H1 (cell line): ENCODE results near the gene CPD. TPM values are rescaled to one million over a fixed set of nuclear protein-coding genes. Genes with fewer than 3 reads are reported as not detected.

ENCODE experiments used
- CTCF ChIA-PET: fragments of 300-600 bp; sonication (Branson Sonifier 250); formaldehyde crosslinking; loops from one replicate; lab custom pipeline; 2021; ENCODE audit not compliant: partially characterized antibody; lab: Charles Lee
- POLR2A ChIA-PET: fragments of 300-600 bp; sonication (Branson Sonifier 250); formaldehyde crosslinking; loops from one replicate; lab custom pipeline; 2021; ENCODE audit warnings: inconsistent platforms; ENCODE audit not compliant: partially characterized antibody; lab: Charles Lee
- DNase-seq, 2 experiments: peaks; one replicate each; pipeline versions ENCODE4 v3.0.0 to v3.0.0-alpha.2; 2010 to 2022; ENCODE audit warnings: low spot score in 2 of 2, low read depth in 1 of 2, mixed read lengths in 1 of 2
- FAIRE-seq: peaks from 2 replicates; lab custom pipeline; 2011; peaks lifted over from hg19 to GRCh38; lab: Jason Lieb, UNC
- H2AFZ ChIP-seq: 2 replicates; pipeline ENCODE4 v1.8.1; 2012; ENCODE audit warnings: low read length, inconsistent platforms
- H2AK5ac ChIP-seq: 2 replicates; pipeline ENCODE4 v1.6.1; 2013; ENCODE audit warnings: low read depth, low read length
- H2BK120ac ChIP-seq: replicated peaks from 2 replicates; pipeline ENCODE3; 2013; ENCODE audit warnings: low read depth, low read length, inconsistent platforms
- H2BK12ac ChIP-seq: 2 replicates; pipeline ENCODE4 v1.6.1; 2013; ENCODE audit warnings: low read depth, low read length
- H2BK15ac ChIP-seq: 2 replicates; pipeline ENCODE4 v1.6.1; 2013; ENCODE audit warnings: low read length
- H2BK20ac ChIP-seq: 2 replicates; pipeline ENCODE4 v1.6.1; 2013; ENCODE audit warnings: low read length
- H2BK5ac ChIP-seq: 2 replicates; pipeline ENCODE4 v1.6.1; 2013; ENCODE audit warnings: low read depth, low read length
- H3K14ac ChIP-seq: 2 replicates; pipeline ENCODE4 v1.6.1; 2013; ENCODE audit warnings: inconsistent platforms; ENCODE audit not compliant: insufficient read length
- H3K18ac ChIP-seq: 2 replicates; pipeline ENCODE4 v1.6.1; 2013; ENCODE audit warnings: low read length; ENCODE audit errors: extremely low read depth
- H3K23ac ChIP-seq: 2 replicates; pipeline ENCODE4 v1.6.1; 2013; ENCODE audit warnings: inconsistent platforms; ENCODE audit not compliant: insufficient read length
- H3K23me2 ChIP-seq: 2 replicates; pipeline ENCODE4 v1.6.1; 2013; ENCODE audit warnings: low read depth, low read length
- H3K27ac ChIP-seq: 2 replicates; pipeline ENCODE4 v1.6.1; 2011; ENCODE audit warnings: low read depth, low read length, inconsistent platforms
- H3K27me3 ChIP-seq, 4 experiments: replicated peaks in 1 of 4; 1 replicate in 1 of 4; 2 replicates in 3 of 4; pipeline versions ENCODE4 v1.6.1 to v1.8.1; 2011 to 2013; ENCODE audit warnings: low read length in 3 of 4, mild to moderate bottlenecking in 3 of 4, inconsistent platforms in 2 of 4, mixed read lengths in 2 of 4, moderate library complexity in 1 of 4; ENCODE audit not compliant: control insufficient read depth in 3 of 4, insufficient read depth in 3 of 4; ENCODE audit errors: extremely low read depth in 1 of 4
- H3K36me3 ChIP-seq, 4 experiments: 2 replicates each; pipeline versions ENCODE4 v1.6.1 to v1.8.1; 2011 to 2013; ENCODE audit warnings: mild to moderate bottlenecking in 4 of 4, low read length in 3 of 4, moderate library complexity in 2 of 4, control low read depth in 1 of 4, inconsistent platforms in 1 of 4; ENCODE audit not compliant: insufficient read depth in 4 of 4, control insufficient read depth in 2 of 4
- H3K4ac ChIP-seq: replicated peaks from 2 replicates; pipeline ENCODE3; 2013; ENCODE audit warnings: low read length, low read depth, mixed read lengths, inconsistent platforms; ENCODE audit not compliant: insufficient read length
- H3K4me1 ChIP-seq, 4 experiments: replicated peaks in 1 of 4; 1 replicate in 1 of 4; 2 replicates in 3 of 4; pipeline versions ENCODE4 v1.6.1 to v1.8.1; 2011 to 2013; ENCODE audit warnings: low read length in 3 of 4, inconsistent platforms in 2 of 4, mixed read lengths in 1 of 4; ENCODE audit not compliant: insufficient read depth in 4 of 4, control insufficient read depth in 3 of 4
- H3K4me2 ChIP-seq, 2 experiments: 2 replicates each; pipeline versions ENCODE4 v1.6.1 to v1.8.1; 2011 to 2013; ENCODE audit warnings: low read depth in 2 of 2, low read length in 2 of 2, control low read depth in 1 of 2, inconsistent platforms in 1 of 2, mild to moderate bottlenecking in 1 of 2; ENCODE audit not compliant: insufficient read depth in 1 of 2
- H3K4me3 ChIP-seq, 4 experiments: fragments of 200-600, 300-600 bp in 1 of 4; sonication (generic), shearing (Covaris generic), sonication (Bioruptor Twin) in 1 of 4; 2 replicates each; pipeline versions ENCODE4 v1.5.1 to v1.8.1; 2011 to 2016; ENCODE audit warnings: low read length in 4 of 4, low read depth in 3 of 4, control low read depth in 2 of 4, inconsistent platforms in 2 of 4, mild to moderate bottlenecking in 2 of 4, mixed read lengths in 1 of 4, moderate library complexity in 1 of 4; ENCODE audit not compliant: insufficient read depth in 2 of 4; ENCODE audit errors: extremely low read depth in 1 of 4
- H3K56ac ChIP-seq: replicated peaks from 2 replicates; pipeline ENCODE3; 2013; ENCODE audit warnings: low read depth, mild to moderate bottlenecking, mixed read lengths, low read length, inconsistent platforms; ENCODE audit not compliant: insufficient read length
- H3K79me1 ChIP-seq: 2 replicates; pipeline ENCODE4 v1.6.1; 2013; ENCODE audit warnings: low read depth, low read length, control low read depth
- H3K79me2 ChIP-seq, 2 experiments: 2 replicates each; pipeline versions ENCODE4 v1.6.1 to v1.8.1; 2012 to 2013; ENCODE audit warnings: low read length in 2 of 2, mild to moderate bottlenecking in 2 of 2, inconsistent platforms in 1 of 2; ENCODE audit not compliant: insufficient read depth in 2 of 2, control insufficient read depth in 1 of 2
- H3K9ac ChIP-seq, 4 experiments: replicated peaks in 1 of 4; 1 replicate in 1 of 4; 2 replicates in 3 of 4; pipeline versions ENCODE4 v1.6.1 to v1.8.1; 2011 to 2013; ENCODE audit warnings: low read depth in 3 of 4, low read length in 3 of 4, control low read depth in 2 of 4, mild to moderate bottlenecking in 2 of 4, moderate library complexity in 2 of 4, inconsistent platforms in 1 of 4; ENCODE audit errors: extremely low read depth in 1 of 4
- H3K9me3 ChIP-seq, 2 experiments: 2 replicates each; pipeline versions ENCODE4 v1.6.1 to v1.8.1; 2012 to 2013; ENCODE audit warnings: mild to moderate bottlenecking in 2 of 2, moderate library complexity in 2 of 2, control low read depth in 1 of 2, inconsistent platforms in 1 of 2, low read depth in 1 of 2, low read length in 1 of 2, mixed read lengths in 1 of 2; ENCODE audit not compliant: insufficient read depth in 2 of 2
- H4K20me1 ChIP-seq, 2 experiments: replicated peaks in 1 of 2; 2 replicates each; pipeline versions ENCODE3 to v1.8.1; 2011 to 2013; ENCODE audit warnings: inconsistent platforms in 2 of 2, low read length in 2 of 2, mild to moderate bottlenecking in 1 of 2; ENCODE audit not compliant: insufficient read depth in 2 of 2, control insufficient read depth in 1 of 2
- H4K5ac ChIP-seq: 2 replicates; pipeline ENCODE4 v1.6.1; 2013; ENCODE audit warnings: low read length, low read depth, mixed read lengths, inconsistent platforms; ENCODE audit not compliant: insufficient read length
- H4K8ac ChIP-seq: 2 replicates; pipeline ENCODE4 v1.8.0; 2013; ENCODE audit warnings: mild to moderate bottlenecking, moderate library complexity, low read length, inconsistent platforms; ENCODE audit not compliant: insufficient read depth; ENCODE audit errors: extremely low read depth
- H4K91ac ChIP-seq: replicated peaks from 2 replicates; pipeline ENCODE3; 2013; ENCODE audit warnings: low read length, mixed read lengths, inconsistent platforms; ENCODE audit not compliant: insufficient read length
- CHD1 ChIP-seq: IDR thresholded peaks from 2 replicates; pipeline ENCODE4 v1.6.1; 2012; ENCODE audit warnings: low read depth, low read length, improper control_type of control experiment
- CREB1 ChIP-seq: IDR thresholded peaks from 2 replicates; pipeline ENCODE4 v1.6.1; 2012; ENCODE audit warnings: inconsistent platforms
- HDAC6 ChIP-seq: IDR thresholded peaks from one replicate; pipeline ENCODE4 v1.7.1; 2012; ENCODE audit warnings: low read depth, mild to moderate bottlenecking, inconsistent platforms, low read length, moderate library complexity
- MAFK ChIP-seq: IDR thresholded peaks from 2 replicates; pipeline ENCODE4 v1.6.1; 2012; ENCODE audit warnings: low read depth, mild to moderate bottlenecking, improper control_type of control experiment, low read length
- RAD21 ChIP-seq, 2 experiments: IDR thresholded peaks in 1 of 2; conservative IDR thresholded peaks in 1 of 2; 2 replicates each; pipeline ENCODE4 v1.6.1; 2011; ENCODE audit warnings: low read depth in 2 of 2, low read length in 2 of 2, improper control_type of control experiment in 1 of 2, inconsistent platforms in 1 of 2, mild to moderate bottlenecking in 1 of 2, moderate library complexity in 1 of 2
- polyA plus RNA-seq, 7 experiments: library from polyadenylated mRNA; depleted of rRNA in 3 of 7; stranded (reverse) in 5 of 7; unstranded in 2 of 7; fragments of >200 nt in 5 of 7; fragments of 200-250 nt in 2 of 7; gene quantifications; 1 replicate in 5 of 7; 2 replicates in 1 of 7; 4 replicates in 1 of 7; pipeline versions ENCODE4 v1.2.1 to v1.2.3, GENCODE V29; 2011 to 2013; ENCODE audit warnings: missing spikeins in 2 of 7, mixed read lengths in 2 of 7
- total RNA-seq: library from RNA; stranded (reverse); fragmentation: NEBNext Ultra II Directional; extraction: Animal tissue kit (Norgen Biotek cat#: 25700); gene quantifications from 2 replicates; pipeline ENCODE4 v1.2.1, GENCODE V29; 2021

The CPD gene
- total and polyA plus RNA-seq, 2 of the 8 experiments (the other 6 are each of a cell fraction or from before 2014, with no cell fraction given): 8.6 to 46.2 TPM

DNA sequence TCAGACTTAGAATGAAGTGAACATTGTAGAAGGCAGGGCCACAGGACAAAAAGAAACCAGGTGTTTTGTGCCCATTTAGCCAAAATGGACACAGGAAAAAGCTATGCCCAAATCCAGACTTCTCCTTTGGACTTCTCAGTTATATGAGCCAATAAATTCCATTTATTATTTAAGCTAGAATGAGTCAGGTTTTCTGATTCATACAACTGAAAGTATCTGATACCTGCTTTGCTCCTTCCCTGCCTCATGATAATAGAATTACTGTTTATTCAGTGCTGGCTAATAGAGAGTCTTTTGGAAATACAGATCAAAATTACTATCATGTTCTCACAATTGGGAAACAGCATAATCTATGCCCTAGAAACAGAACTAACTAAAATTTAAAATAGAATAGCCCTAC, 8.7 kb upstream of the CPD start:
- TF ChIP-seq RAD21 (IDR thresholded peaks at IDR 0.05 in 1 of 2, conservative IDR thresholded peaks at IDR 0.05 in 1 of 2; ENCODE audit: low read depth in 2 of 2, low read length in 2 of 2): no peak
- no peak for TF ChIP-seq CHD1
- TF ChIP-seq HDAC6: no peak
- no peak for TF ChIP-seq MAFK
- TF ChIP-seq CREB1: no peak
- no peaks in the 10 kb centered on the region for H3K79me1 ChIP-seq
- H3K4ac ChIP-seq: no peak overlapping the region
- H3K9ac ChIP-seq: no peak overlapping the region
- H3K9me3 ChIP-seq: no peaks in the 10 kb centered on the region
- H2AK5ac ChIP-seq: no peak overlapping the region
- no peak overlapping the region for H2BK15ac ChIP-seq
- H3K27ac ChIP-seq: no peak overlapping the region
- H3K23ac ChIP-seq: no peak overlapping the region
- H2BK5ac ChIP-seq: no peak overlapping the region
- H3K4me3 ChIP-seq: no peak overlapping the region
- H3K79me2 ChIP-seq: no peaks in the 10 kb centered on the region
- H4K8ac ChIP-seq: no peak overlapping the region
- H3K18ac ChIP-seq: no peak overlapping the region
- no peak overlapping the region for H2BK120ac ChIP-seq
- no peak overlapping the region for H4K5ac ChIP-seq
- no peak for DNase-seq
- no peak for FAIRE-seq
- H2BK12ac ChIP-seq: no peak overlapping the region
- no peaks in the 10 kb centered on the region for H4K20me1 ChIP-seq
- no peak overlapping the region for H3K4me2 ChIP-seq
- no peak overlapping the region; the same call in 1 of the 2 replicates for H2AFZ ChIP-seq
- H3K56ac ChIP-seq: no peak overlapping the region
- CTCF ChIA-PET: interaction anchor here (1.8 kb wide), 1 partner anchor 29 kb away, joined by 7 read pairs; no protein-coding TSS in a partner anchor
- no peak overlapping the region for H4K91ac ChIP-seq
- no peak overlapping the region for H3K14ac ChIP-seq
- no peaks in the 10 kb centered on the region for H3K4me1 ChIP-seq
- POLR2A ChIA-PET: no interaction called here
- no peaks in the 10 kb centered on the region for H3K27me3 ChIP-seq
- no peaks in the 10 kb centered on the region for H3K36me3 ChIP-seq
- H3K23me2 ChIP-seq: no peaks in the 10 kb centered on the region
- H2BK20ac ChIP-seq: no peak overlapping the region
